Measurements from ENCODE around the gene RSPH6A.

RSPH6A gene

GRCh38 chr19:45814851-45815480 is at the start of gene RSPH6A:
RSPH6A (minus strand) TSS chr19:45815308; CDS start chr19:45815176, 132 bp downstream.
- no peak within 1 kb of the TSS for H3K4me3 ChIP-seq (ENCODE audit: low read depth, low read length)
- CTCF ChIA-PET: interaction anchor here (1.3 to 10.8 kb wide), 5 partner anchors 16 to 263 kb away, joined by 3 to 231 read pairs (median 27); partner anchors contain the start of gene IRF2BP1
- no peak for DNase-seq (ENCODE audit: low read depth, low spot score)
- POLR2A ChIA-PET: no interaction called here
- TF ChIP-seq CTCF (IDR thresholded peaks at IDR 0.05; ENCODE audit: insufficient read depth, low read length, missing control alignments): no peak

GRCh38 chr19:45864629-45865082 is 49.5 kb upstream of the RSPH6A start:
- H3K4me3 ChIP-seq (ENCODE audit: low read depth, low read length): 0 out of 2 replicates have a peak overlapping the region, but pooled peaks have one; percentile 6
- DNase-seq (ENCODE audit: low read depth, low spot score): no peak
- ChIA-PET CTCF (interaction anchor here (0.6 to 4.9 kb wide), 5 partner anchors 8 to 51 kb away, joined by 3 to 67 read pairs (median 4); partner anchors contain the start of gene IRF2BP1), POLR2A (no interaction called here)
- no peak for TF ChIP-seq CTCF (IDR thresholded peaks at IDR 0.05; ENCODE audit: insufficient read depth, low read length, missing control alignments)

- peak within 1 kb of the TSS; percentile 51 for H3K4me3 ChIP-seq (ENCODE audit: low read depth, low read length)
- TF ChIP-seq CTCF (IDR thresholded peaks at IDR 0.05; ENCODE audit: insufficient read depth, low read length, missing control alignments): peak; percentile 60
- no peak for DNase-seq (ENCODE audit: low read depth, low spot score)
- ChIA-PET CTCF (interaction anchor here (0.6 to 4.9 kb wide), 8 partner anchors 9 to 401 kb away, joined by 3 to 67 read pairs (median 4); partner anchors contain the start of gene IRF2BP1), POLR2A (interaction anchor here (0.6 to 1.4 kb wide), 8 partner anchors 9 to 238 kb away, joined by 3 to 8 read pairs (median 3); partner anchors contain the start of gene IRF2BP1)
Measured at GRCh38 chr19:45863840-45864628, 48.9 kb upstream of the RSPH6A start, which contains the start of gene FOXA3. FOXA3 (plus strand) TSS chr19:45864326; CDS start chr19:45864457, 131 bp downstream.

DNA sequence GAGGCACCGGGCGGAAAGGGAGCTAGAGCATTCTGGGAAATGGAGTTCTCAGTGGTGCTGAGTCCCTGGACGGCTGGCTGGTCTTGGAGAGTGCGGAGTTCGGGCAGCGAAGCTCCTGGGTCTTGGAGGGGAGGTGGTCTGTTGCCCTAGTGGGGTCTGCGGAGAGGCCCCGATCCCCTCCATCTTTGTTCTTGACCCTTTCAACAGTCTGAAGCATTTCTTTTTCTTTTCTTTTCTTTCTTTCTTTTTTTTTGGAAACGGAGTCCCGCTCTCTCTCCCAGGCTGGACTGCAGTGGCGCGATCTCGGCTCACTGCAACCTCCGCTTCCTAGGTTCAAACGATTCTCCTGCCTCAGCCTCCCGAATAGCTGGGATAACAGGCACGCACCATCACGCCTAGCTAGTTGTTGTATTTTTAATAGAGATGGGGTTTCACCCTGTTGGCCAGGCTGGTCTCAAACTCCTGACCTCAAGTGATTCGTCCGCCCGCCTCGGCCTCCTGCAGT is 48.3 kb upstream of the RSPH6A start:
- no peak for TF ChIP-seq CTCF (IDR thresholded peaks at IDR 0.05; ENCODE audit: insufficient read depth, low read length, missing control alignments)
- POLR2A ChIA-PET: interaction anchor here (0.6 to 1.4 kb wide), 8 partner anchors 8 to 238 kb away, joined by 3 to 8 read pairs (median 3); partner anchors contain the start of gene IRF2BP1
- no peak for DNase-seq (ENCODE audit: low read depth, low spot score)
- CTCF ChIA-PET: interaction anchor here (0.8 to 4.9 kb wide), 6 partner anchors 9 to 402 kb away, joined by 3 to 67 read pairs (median 5); partner anchors contain the start of gene IRF2BP1
- peak overlapping the region; percentile 51 for H3K4me3 ChIP-seq (ENCODE audit: low read depth, low read length)

DNA sequence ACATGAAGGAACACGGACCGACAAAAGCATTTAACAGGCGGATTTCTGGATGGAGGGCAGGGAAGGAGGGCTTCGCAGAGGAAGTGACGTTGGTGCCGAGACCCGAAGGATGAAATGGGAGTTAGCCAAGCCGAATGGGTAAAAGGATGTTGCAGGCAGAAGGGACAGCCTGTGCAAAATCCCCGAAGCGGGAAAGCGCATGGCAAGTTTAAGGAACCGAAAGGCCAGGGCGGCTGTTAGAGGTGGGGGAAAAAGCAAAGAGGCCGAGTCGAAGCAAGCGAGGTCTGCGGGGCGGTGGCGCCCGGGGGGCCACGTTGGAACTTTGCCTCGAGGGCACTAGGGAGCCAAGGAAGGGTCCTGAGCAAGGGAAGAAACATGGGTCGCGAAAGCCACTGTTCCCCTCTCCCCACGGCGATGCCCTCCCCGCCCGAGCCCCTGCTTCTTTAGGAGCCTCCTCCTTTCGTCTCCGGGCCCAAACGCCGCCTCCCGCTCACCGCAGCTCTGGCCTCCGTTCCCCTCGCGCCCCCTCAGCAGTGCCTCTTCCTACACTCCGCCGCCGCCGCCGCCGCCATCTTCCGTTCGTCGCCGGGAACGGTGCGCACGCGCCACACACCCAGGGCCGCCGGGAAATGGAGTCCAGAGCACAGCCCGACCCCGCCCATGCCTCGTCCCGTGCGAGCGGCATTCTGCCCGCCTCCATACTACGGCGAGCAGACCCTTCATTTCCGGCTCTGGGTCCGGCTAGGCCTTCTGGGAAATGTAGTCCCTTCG is 47.6 kb upstream of the RSPH6A start, which contains the start of gene SYMPK:
Gene SYMPK, minus strand, starts transcription at position 584 of the 771 bp plus-strand sequence. CDS start 8,652 bp downstream, outside the sequence.
- CTCF ChIA-PET: interaction anchor here (0.8 to 4.9 kb wide), 5 partner anchors 17 to 402 kb away, joined by 3 to 67 read pairs (median 4); partner anchors contain the start of gene IRF2BP1
- POLR2A ChIA-PET: interaction anchor here (0.6 to 1.4 kb wide), 8 partner anchors 8 to 239 kb away, joined by 3 to 8 read pairs (median 3); partner anchors contain the start of gene IRF2BP1
- H3K4me3 ChIP-seq (ENCODE audit: low read depth, low read length): peak within 1 kb of the TSS; percentile 99
- TF ChIP-seq CTCF (IDR thresholded peaks at IDR 0.05; ENCODE audit: insufficient read depth, low read length, missing control alignments): no peak
- peak; percentile 76 for DNase-seq (ENCODE audit: low read depth, low spot score)
